GM23248 (cell line): ENCODE results near the gene HSD17B2. TPM values are rescaled to one million over a fixed set of nuclear protein-coding genes. Genes with fewer than 3 reads are reported as not detected.

Experiments
- DNase-seq: peaks from one replicate; pipeline ENCODE4 v3.0.0-alpha.2; 2015
- H2AFZ ChIP-seq: fragments of 200-600 bp; sonication (generic); 2 replicates; pipeline ENCODE4 v1.6.1; 2016; ENCODE audit warnings: antibody characterized with exemption
- H3F3A ChIP-seq: fragments of 200-600 bp; sonication (generic); 2 replicates; pipeline ENCODE4 v1.6.1; 2016; ENCODE audit warnings: mild to moderate bottlenecking, antibody characterized with exemption, mixed run types; ENCODE audit not compliant: insufficient read depth
- H3K27ac ChIP-seq: fragments of 200-600 bp; sonication (generic); 2 replicates; pipeline ENCODE4 v1.5.1; 2016; ENCODE audit warnings: mild to moderate bottlenecking
- H3K27me3 ChIP-seq: fragments of 200-600 bp; sonication (generic); replicated peaks from 2 replicates; pipeline ENCODE4 v1.6.1; 2016; ENCODE audit warnings: mild to moderate bottlenecking; ENCODE audit not compliant: insufficient read depth
- H3K36me3 ChIP-seq: fragments of 200-600 bp; sonication (generic); 2 replicates; pipeline ENCODE4 v1.6.1; 2016; ENCODE audit warnings: low read depth, mild to moderate bottlenecking
- H3K4me1 ChIP-seq: fragments of 200-600 bp; sonication (generic); 2 replicates; pipeline ENCODE4 v1.6.1; 2016; ENCODE audit warnings: mild to moderate bottlenecking; ENCODE audit not compliant: insufficient read depth
- H3K4me2 ChIP-seq: fragments of 200-600 bp; sonication (generic); one replicate; pipeline ENCODE4 v1.6.1; 2016; ENCODE audit warnings: mild to moderate bottlenecking; ENCODE audit not compliant: unreplicated experiment
- H3K4me3 ChIP-seq: fragments of 200-600 bp; sonication (generic); 2 replicates; pipeline ENCODE4 v1.5.1; 2016; ENCODE audit warnings: mild to moderate bottlenecking
- H3K79me2 ChIP-seq: fragments of 200-600 bp; sonication (generic); 2 replicates; pipeline ENCODE4 v1.6.1; 2016; ENCODE audit warnings: mild to moderate bottlenecking; ENCODE audit not compliant: insufficient read depth
- H3K9ac ChIP-seq: fragments of 200-600 bp; sonication (generic); 2 replicates; pipeline ENCODE4 v1.6.1; 2016; ENCODE audit warnings: mild to moderate bottlenecking
- H3K9me2 ChIP-seq: fragments of 200-600 bp; sonication (generic); 2 replicates; pipeline ENCODE4 v1.6.1; 2016; ENCODE audit warnings: mixed run types, mild to moderate bottlenecking, moderate library complexity; ENCODE audit not compliant: insufficient read depth
- H3K9me3 ChIP-seq: fragments of 200-600 bp; sonication (generic); one replicate; pipeline ENCODE4 v1.6.1; 2017; ENCODE audit warnings: low read depth
- H4K20me1 ChIP-seq: fragments of 200-600 bp; sonication (generic); 2 replicates; pipeline ENCODE4 v1.6.0; 2016; ENCODE audit not compliant: insufficient read depth
- EZH2 ChIP-seq: fragments of 200-600 bp; sonication (generic); IDR thresholded peaks from 2 replicates; pipeline ENCODE4 v1.6.1; 2018; ENCODE audit warnings: antibody characterized with exemption, mild to moderate bottlenecking; ENCODE audit not compliant: insufficient read depth, poor library complexity, severe bottlenecking
- EZH2phosphoT487 ChIP-seq: fragments of 200-600 bp; sonication (generic); IDR thresholded peaks from 2 replicates; pipeline ENCODE4 v1.6.1; 2018; ENCODE audit warnings: antibody characterized with exemption, moderate library complexity, mild to moderate bottlenecking, low read depth; ENCODE audit not compliant: insufficient read depth
- WGBS, 2 experiments: methylation state at CpG; one replicate each; pipeline ENCODE4 v1.1.6; 2015 to 2017; ENCODE audit warnings: low lambda C conversion rate in 2 of 2, low coverage in 1 of 2; ENCODE audit errors: missing lambda C conversion rate in 2 of 2; 5-methylcytosine and 5-hydroxymethylcytosine counted together
- in situ Hi-C: fragments of 300-500 bp; cut with MboI; formaldehyde crosslinking; loops from 2 replicates; pipeline ENCODE4 v1.15.0; 2020
- polyA plus RNA-seq: library from polyadenylated mRNA; unstranded; fragments of >200 nt; fragmentation: Nextera tagmentation; extraction: Ambion mirVana; gene quantifications from 2 replicates; pipeline ENCODE4 v1.2.1, GENCODE V29; 2016
- total RNA-seq: library from RNA; depleted of rRNA; stranded (reverse); fragments of >200 nt; shearing (Covaris generic); gene quantifications from 2 replicates; pipeline ENCODE4 v1.2.3, GENCODE V29; 2014

The HSD17B2 gene
- total and polyA plus RNA-seq, 2 experiments from 2014 or later: not detected

DNA sequence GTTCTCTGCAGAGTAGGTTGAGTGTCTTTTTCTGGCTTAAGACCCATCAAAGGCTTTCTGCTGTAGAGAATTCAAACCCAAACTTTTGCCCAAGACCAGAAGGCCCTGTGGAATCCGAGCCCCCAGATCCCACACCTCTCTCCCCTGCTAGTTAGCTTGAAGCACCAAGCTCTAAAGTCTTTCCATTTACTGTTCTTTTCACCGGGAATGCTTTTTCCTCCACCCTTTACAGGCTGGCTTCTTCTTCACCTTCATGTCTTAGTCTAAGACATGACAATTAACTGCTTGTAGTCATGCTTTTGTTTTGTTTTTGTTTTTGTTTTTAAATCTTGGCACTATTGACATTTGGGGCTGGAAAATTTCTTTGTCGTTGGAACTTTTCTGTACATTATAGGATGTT, 15.5 kb downstream of the HSD17B2 start:
- H3K4me3 ChIP-seq: no peak overlapping the region
- no peak for DNase-seq
- in situ Hi-C loops: no loop called here
- H3K27me3 ChIP-seq: peaks cover 25% of the 10 kb centered on the region
- H3K9me2 ChIP-seq: no peaks in the 10 kb centered on the region
- no peak overlapping the region for H2AFZ ChIP-seq
- no peak overlapping the region for H3K4me2 ChIP-seq
- TF ChIP-seq EZH2phosphoT487: no peak
- TF ChIP-seq EZH2: no peak
- H3F3A ChIP-seq: no peaks in the 10 kb centered on the region
- no peak overlapping the region for H3K27ac ChIP-seq
- H3K9me3 ChIP-seq: no peaks in the 10 kb centered on the region
- H3K79me2 ChIP-seq: no peaks in the 10 kb centered on the region
- WGBS, 2 experiments: 52 to 53% methylated on average over 3 of the region's 3 CpGs
- H3K4me1 ChIP-seq: no peaks in the 10 kb centered on the region
- H3K36me3 ChIP-seq: no peaks in the 10 kb centered on the region
- no peak overlapping the region for H3K9ac ChIP-seq
- no peaks in the 10 kb centered on the region for H4K20me1 ChIP-seq

DNA sequence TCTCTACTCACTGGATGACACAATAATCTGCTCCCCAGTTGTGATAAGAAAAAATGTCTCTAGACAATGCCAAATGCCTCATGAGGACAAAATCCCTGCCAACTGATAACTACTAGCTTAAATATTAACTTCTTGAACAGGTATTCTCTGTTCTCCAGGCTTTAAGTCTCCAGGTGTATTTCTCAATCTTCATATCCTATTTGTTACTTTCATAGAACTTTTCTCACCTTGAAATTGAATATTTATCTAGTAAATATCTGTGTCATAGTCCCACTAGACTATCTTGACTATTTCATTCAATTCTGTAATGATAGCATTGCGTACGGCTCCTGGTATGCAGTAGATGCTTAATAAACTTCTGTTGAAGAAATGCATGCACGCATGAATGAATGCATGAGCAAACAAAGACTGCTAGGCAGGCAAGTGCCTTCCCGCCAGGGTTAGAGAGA, 15.9 kb downstream of the HSD17B2 start:
- H3K79me2 ChIP-seq: no peaks in the 10 kb centered on the region
- H3K27ac ChIP-seq: no peak overlapping the region
- H3K9me2 ChIP-seq: no peaks in the 10 kb centered on the region
- H3K27me3 ChIP-seq: peaks cover 27% of the 10 kb centered on the region
- in situ Hi-C loops: no loop called here
- H4K20me1 ChIP-seq: no peaks in the 10 kb centered on the region
- H3K36me3 ChIP-seq: no peaks in the 10 kb centered on the region
- peaks cover 3% of the 10 kb centered on the region; the same call in 1 of the 2 replicates for H3F3A ChIP-seq
- H3K9me3 ChIP-seq: no peaks in the 10 kb centered on the region
- 85 to 88% methylated on average over 4 of the region's 4 CpGs for WGBS, 2 experiments
- H2AFZ ChIP-seq: no peak overlapping the region
- H3K4me2 ChIP-seq: no peak overlapping the region
- no peak for DNase-seq
- H3K4me3 ChIP-seq: no peak overlapping the region
- H3K4me1 ChIP-seq: peaks cover 3% of the 10 kb centered on the region; the same call in 1 of the 2 replicates
- no peak for TF ChIP-seq EZH2phosphoT487
- TF ChIP-seq EZH2: no peak
- H3K9ac ChIP-seq: no peak overlapping the region

DNA sequence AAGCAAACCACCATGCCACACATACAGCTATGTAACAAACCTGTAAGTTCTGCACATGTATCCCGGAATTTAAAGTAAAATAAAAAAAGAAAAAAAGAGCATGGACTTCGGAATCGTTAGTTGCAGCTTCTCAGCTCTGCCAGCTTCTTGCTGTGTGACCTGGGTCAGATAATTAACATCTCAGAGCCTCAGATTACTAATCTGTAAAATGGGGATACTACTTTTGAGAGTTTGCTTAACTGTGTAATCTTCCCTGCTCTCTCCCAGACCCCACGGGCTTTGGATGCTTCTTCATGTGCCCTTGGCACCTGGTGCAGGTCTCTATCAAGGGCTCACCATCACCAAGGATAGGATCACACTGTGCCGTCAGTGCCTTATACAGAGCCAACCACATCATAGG, 16.6 kb downstream of the HSD17B2 start:
- no peaks in the 10 kb centered on the region for H3K36me3 ChIP-seq
- no peak for DNase-seq
- H3K4me1 ChIP-seq: peaks cover 4% of the 10 kb centered on the region; the same call in 1 of the 2 replicates
- H3K79me2 ChIP-seq: no peaks in the 10 kb centered on the region
- H3K9ac ChIP-seq: no peak overlapping the region
- H3K4me2 ChIP-seq: no peak overlapping the region
- no peaks in the 10 kb centered on the region for H3K9me3 ChIP-seq
- H4K20me1 ChIP-seq: no peaks in the 10 kb centered on the region
- H3K9me2 ChIP-seq: no peaks in the 10 kb centered on the region
- no peak overlapping the region for H3K27ac ChIP-seq
- 59 to 67% methylated on average over 5 of the region's 5 CpGs for WGBS, 2 experiments
- H3F3A ChIP-seq: peaks cover 7% of the 10 kb centered on the region; the same call in 1 of the 2 replicates
- in situ Hi-C loops: no loop called here
- H3K4me3 ChIP-seq: no peak overlapping the region
- no peak overlapping the region for H2AFZ ChIP-seq
- TF ChIP-seq EZH2phosphoT487: no peak
- TF ChIP-seq EZH2: no peak
- H3K27me3 ChIP-seq: peaks cover 27% of the 10 kb centered on the region

DNA sequence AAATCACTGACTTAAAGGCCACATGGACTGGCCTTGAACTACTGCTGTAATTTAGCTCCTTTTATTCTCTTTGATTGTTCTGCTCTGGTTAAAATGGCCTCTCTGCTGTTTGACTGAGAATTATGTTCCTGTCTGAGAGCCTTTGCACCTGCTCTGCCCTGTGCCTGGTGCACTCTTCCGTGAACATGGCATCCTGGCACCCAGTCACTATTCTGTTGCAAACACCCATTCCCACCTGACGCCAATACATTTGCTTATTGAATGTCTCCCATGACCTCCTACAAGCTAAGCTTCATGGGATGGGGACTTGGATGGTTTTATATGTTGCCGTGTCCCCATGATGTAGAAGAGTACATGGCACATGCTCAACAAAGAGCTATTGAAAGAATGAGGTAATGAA, 20.1 kb downstream of the HSD17B2 start:
- no peaks in the 10 kb centered on the region for H3K9me3 ChIP-seq
- H3K4me2 ChIP-seq: no peak overlapping the region
- DNase-seq: no peak
- H3K9me2 ChIP-seq: no peaks in the 10 kb centered on the region
- no peak overlapping the region for H2AFZ ChIP-seq
- H3K27ac ChIP-seq: no peak overlapping the region
- peaks cover 4% of the 10 kb centered on the region for H3K4me1 ChIP-seq
- peaks cover 26% of the 10 kb centered on the region for H3K27me3 ChIP-seq
- no peak overlapping the region for H3K9ac ChIP-seq
- in situ Hi-C loops: no loop called here
- peaks cover 7% of the 10 kb centered on the region; the same call in 1 of the 2 replicates for H3F3A ChIP-seq
- TF ChIP-seq EZH2phosphoT487: no peak
- TF ChIP-seq EZH2: no peak
- H4K20me1 ChIP-seq: no peaks in the 10 kb centered on the region
- WGBS, 2 experiments: 56 to 70% methylated on average over 3 of the region's 3 CpGs
- H3K79me2 ChIP-seq: no peaks in the 10 kb centered on the region
- H3K4me3 ChIP-seq: no peak overlapping the region
- no peaks in the 10 kb centered on the region for H3K36me3 ChIP-seq
